ENCODE results near the gene COPRS.
A peak's percentile ranks its signal among the peaks of the same experiment; 100 is the strongest.

Gene COPRS

DNA sequence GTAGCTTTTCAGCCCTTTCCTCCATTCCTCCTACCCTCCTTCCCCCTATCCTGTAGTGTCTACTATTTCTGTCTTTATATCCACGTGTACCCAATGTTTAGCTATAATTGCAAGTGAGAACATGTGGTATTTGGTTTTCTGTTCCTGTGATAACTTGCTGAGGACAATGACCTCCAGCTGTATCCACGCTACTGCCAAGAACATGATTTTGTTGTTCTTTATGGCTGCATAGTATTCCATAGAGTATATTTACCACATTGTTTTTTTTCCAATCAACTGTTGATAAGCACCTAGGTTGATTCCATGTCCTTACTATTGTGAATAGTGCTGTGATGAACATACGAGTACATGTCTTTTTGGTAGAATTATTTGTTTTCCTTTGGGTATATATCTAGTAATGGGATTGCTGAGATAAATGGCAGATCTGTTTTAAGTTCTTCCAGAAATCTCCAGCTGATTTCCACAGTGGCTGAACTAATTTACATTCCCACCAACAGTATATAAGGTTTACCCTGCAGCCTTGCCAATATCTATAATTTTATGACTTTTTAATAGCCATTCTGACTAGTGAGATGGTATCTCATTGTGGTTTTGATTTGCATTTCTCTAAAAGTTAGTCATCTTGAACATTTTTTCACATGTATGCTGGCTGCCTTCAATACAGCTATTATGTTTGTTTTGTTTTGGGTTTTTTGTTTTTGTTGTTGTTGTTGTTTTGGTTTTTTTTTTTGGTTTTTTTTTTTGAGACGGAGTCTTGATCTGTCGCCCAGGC lies 10.9 kb upstream of the COPRS start:
- TF ChIP-seq, protein P1, sequence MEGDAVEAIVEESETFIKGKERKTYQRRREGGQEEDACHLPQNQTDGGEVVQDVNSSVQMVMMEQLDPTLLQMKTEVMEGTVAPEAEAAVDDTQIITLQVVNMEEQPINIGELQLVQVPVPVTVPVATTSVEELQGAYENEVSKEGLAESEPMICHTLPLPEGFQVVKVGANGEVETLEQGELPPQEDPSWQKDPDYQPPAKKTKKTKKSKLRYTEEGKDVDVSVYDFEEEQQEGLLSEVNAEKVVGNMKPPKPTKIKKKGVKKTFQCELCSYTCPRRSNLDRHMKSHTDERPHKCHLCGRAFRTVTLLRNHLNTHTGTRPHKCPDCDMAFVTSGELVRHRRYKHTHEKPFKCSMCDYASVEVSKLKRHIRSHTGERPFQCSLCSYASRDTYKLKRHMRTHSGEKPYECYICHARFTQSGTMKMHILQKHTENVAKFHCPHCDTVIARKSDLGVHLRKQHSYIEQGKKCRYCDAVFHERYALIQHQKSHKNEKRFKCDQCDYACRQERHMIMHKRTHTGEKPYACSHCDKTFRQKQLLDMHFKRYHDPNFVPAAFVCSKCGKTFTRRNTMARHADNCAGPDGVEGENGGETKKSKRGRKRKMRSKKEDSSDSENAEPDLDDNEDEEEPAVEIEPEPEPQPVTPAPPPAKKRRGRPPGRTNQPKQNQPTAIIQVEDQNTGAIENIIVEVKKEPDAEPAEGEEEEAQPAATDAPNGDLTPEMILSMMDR (IDR thresholded peaks at IDR 0.05; ENCODE audit: borderline replicate concordance, insufficient read depth, low read depth, low read length): no peak
- no peak overlapping the region for H3K4me3 ChIP-seq (ENCODE audit: low read depth, low read length)

- H3K4me3 ChIP-seq (ENCODE audit: low read depth, low read length): no peak overlapping the region
- TF ChIP-seq, protein P1 (IDR thresholded peaks at IDR 0.05; ENCODE audit: borderline replicate concordance, insufficient read depth, low read depth, low read length): no peak
Observed at GRCh38 chr17:31869031-31869430, 10.0 kb upstream of the COPRS start.

GRCh38 chr17:31859487-31860008 lies 504 bp upstream of the COPRS start:
- TF ChIP-seq, protein P1 (IDR thresholded peaks at IDR 0.05; ENCODE audit: borderline replicate concordance, insufficient read depth, low read depth, low read length): no peak
- H3K4me3 ChIP-seq (ENCODE audit: low read depth, low read length): peak overlapping the region; percentile 56

- TF ChIP-seq, protein P1 (IDR thresholded peaks at IDR 0.05; ENCODE audit: borderline replicate concordance, insufficient read depth, low read depth, low read length): no peak
- peak overlapping the region; percentile 56 for H3K4me3 ChIP-seq (ENCODE audit: low read depth, low read length)
Observed at GRCh38 chr17:31857920-31858641, 963 bp downstream of the COPRS start.

GRCh38 chr17:31856750-31857149 lies 2.3 kb downstream of the COPRS start:
- TF ChIP-seq, protein P1 (IDR thresholded peaks at IDR 0.05; ENCODE audit: borderline replicate concordance, insufficient read depth, low read depth, low read length): no peak

GRCh38 chr17:31854672-31855071 lies 4.4 kb downstream of the COPRS start:
- H3K4me3 ChIP-seq (ENCODE audit: low read depth, low read length): no peak overlapping the region
- TF ChIP-seq, protein P1 (IDR thresholded peaks at IDR 0.05; ENCODE audit: borderline replicate concordance, insufficient read depth, low read depth, low read length): no peak

More at GRCh38 chr17:31856750-31857149, 2.3 kb downstream of the COPRS start:
- no peak overlapping the region for H3K4me3 ChIP-seq (ENCODE audit: low read depth, low read length)
